Prostate gland (tissue), 2 donors: ENCODE data around the gene WRNIP1.

Experiments used
- POLR2A ChIP-seq: fragments of 450-650 bp; IDR thresholded peaks from one replicate; pipeline ENCODE4 v1.6.1; 2016; ENCODE audit warnings: antibody characterized with exemption, mild to moderate bottlenecking
- POLR2AphosphoS5 ChIP-seq: sonication (generic); formaldehyde crosslinking; IDR thresholded peaks from one replicate; pipeline ENCODE4 v1.6.1; 2017; ENCODE audit warnings: antibody characterized with exemption
- TF ChIP-seq, protein P1 (sequence below), 4 experiments: fragments of 200-600 bp in 2 of 4; fragments of 450-650 bp in 2 of 4; sonication (generic) in 2 of 4; IDR thresholded peaks; 1 replicate in 3 of 4; 2 replicates in 1 of 4; pipeline ENCODE4 v1.5.1; 2016 to 2019; ENCODE audit warnings: antibody characterized with exemption in 4 of 4, mild to moderate bottlenecking in 2 of 4, moderate library complexity in 2 of 4

DNA sequence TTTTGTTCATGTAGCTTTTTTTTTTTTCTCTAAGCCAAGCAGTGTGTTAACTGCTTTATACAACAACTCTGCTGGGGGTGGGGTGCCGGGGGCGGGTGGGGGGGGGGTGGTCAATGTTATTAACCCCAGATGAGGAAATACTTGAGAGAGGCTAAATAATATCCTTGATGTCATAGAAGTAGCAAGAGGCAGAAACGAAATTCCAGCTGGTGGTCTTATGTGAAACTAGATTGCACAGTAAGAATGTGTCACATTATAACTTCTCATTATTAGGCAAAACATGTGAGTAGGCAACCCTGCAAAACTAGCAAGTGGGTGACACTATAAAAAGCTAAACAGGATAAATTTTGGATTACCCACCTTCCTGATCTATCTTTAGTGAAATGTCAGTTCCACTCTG is 27.3 kb upstream of the WRNIP1 start:
- TF ChIP-seq POLR2A (no peak), POLR2AphosphoS5 (no peak)
- TF ChIP-seq, protein P1, sequence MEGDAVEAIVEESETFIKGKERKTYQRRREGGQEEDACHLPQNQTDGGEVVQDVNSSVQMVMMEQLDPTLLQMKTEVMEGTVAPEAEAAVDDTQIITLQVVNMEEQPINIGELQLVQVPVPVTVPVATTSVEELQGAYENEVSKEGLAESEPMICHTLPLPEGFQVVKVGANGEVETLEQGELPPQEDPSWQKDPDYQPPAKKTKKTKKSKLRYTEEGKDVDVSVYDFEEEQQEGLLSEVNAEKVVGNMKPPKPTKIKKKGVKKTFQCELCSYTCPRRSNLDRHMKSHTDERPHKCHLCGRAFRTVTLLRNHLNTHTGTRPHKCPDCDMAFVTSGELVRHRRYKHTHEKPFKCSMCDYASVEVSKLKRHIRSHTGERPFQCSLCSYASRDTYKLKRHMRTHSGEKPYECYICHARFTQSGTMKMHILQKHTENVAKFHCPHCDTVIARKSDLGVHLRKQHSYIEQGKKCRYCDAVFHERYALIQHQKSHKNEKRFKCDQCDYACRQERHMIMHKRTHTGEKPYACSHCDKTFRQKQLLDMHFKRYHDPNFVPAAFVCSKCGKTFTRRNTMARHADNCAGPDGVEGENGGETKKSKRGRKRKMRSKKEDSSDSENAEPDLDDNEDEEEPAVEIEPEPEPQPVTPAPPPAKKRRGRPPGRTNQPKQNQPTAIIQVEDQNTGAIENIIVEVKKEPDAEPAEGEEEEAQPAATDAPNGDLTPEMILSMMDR (IDR thresholded peaks at IDR 0.05) = no peak
